Testis (tissue), 3 donors: ENCODE data around the gene MGAT5. TPM values are rescaled to one million over a fixed set of nuclear protein-coding genes. Genes with fewer than 3 reads are reported as not detected.

Source experiments
- DNase-seq: peaks from one replicate; pipeline ENCODE4 v3.0.0-alpha.2; 2019
- H3K27ac ChIP-seq, 2 donors: fragments of 200-600 bp; sonication (generic); one replicate each; pipeline ENCODE4 v1.5.1; 2019
- H3K27me3 ChIP-seq: fragments of 200-600 bp; sonication (generic); one replicate; pipeline ENCODE4 v1.5.1; 2019
- H3K36me3 ChIP-seq: fragments of 200-600 bp; sonication (generic); one replicate; pipeline ENCODE4 v1.5.1; 2017; ENCODE audit warnings: low read depth; ENCODE audit errors: missing control alignments
- H3K4me1 ChIP-seq: fragments of 200-600 bp; sonication (generic); one replicate; pipeline ENCODE4 v1.5.1; 2019
- H3K4me3 ChIP-seq, 2 donors: fragments of 200-600 bp; sonication (generic); one replicate each; pipeline ENCODE4 v1.5.1; 2017 to 2019
- H3K9me3 ChIP-seq: fragments of 200-600 bp; sonication (generic); one replicate; pipeline ENCODE4 v1.5.1; 2017
- CTCF ChIP-seq, 3 experiments: fragments of 450-650 bp in 2 of 3; fragments of 200-600 bp in 1 of 3; sonication (generic) in 1 of 3; IDR thresholded peaks; one replicate each; pipeline ENCODE4 v1.5.1; 2016 to 2019; ENCODE audit warnings: antibody characterized with exemption in 3 of 3, mild to moderate bottlenecking in 2 of 3, moderate library complexity in 1 of 3
- POLR2A ChIP-seq: fragments of 450-650 bp; IDR thresholded peaks from one replicate; pipeline ENCODE4 v1.6.1; 2017; ENCODE audit warnings: antibody characterized with exemption, mild to moderate bottlenecking, moderate library complexity
- WGBS, 2 donors: methylation state at CpG; one replicate each; pipeline ENCODE4 v1.1.5; 2018; 5-methylcytosine and 5-hydroxymethylcytosine counted together
- intact Hi-C: fragments of 100-400 bp; cut with DNase I; formaldehyde crosslinking; loops from one replicate; pipeline ENCODE4 v1.15.1; 2023; ENCODE audit warnings: low total_unique reads
- polyA plus RNA-seq: library from polyadenylated mRNA; stranded (reverse); fragments of 350-450 nt; fragmentation: Illumina TruSeq; extraction: RNeasy Lipid Tissue Mini Kit (QIAGEN cat#74804); gene quantifications from one replicate; pipeline ENCODE4 v1.2.3, GENCODE V29; 2014; ENCODE audit warnings: low read depth, low replicate concordance; ENCODE audit not compliant: insufficient read depth
- total RNA-seq, 2 donors: library from RNA; depleted of rRNA; stranded (reverse); fragments of >200 nt; gene quantifications; one replicate each; pipeline ENCODE4 v1.2.3, GENCODE V29; 2016

MGAT5 gene
- total and polyA plus RNA-seq, 3 donors from 2014 or later, result 31.6 to 73.8 (median 64.5) TPM

- no peak for DNase-seq
- Histone ChIP-seq H3K27me3 (no peaks in the 10 kb centered on the region), H3K36me3 (no peaks in the 10 kb centered on the region), H3K4me3 (no peak overlapping the region), H3K9me3 (no peaks in the 10 kb centered on the region), H3K27ac (no peak overlapping the region), H3K4me1 (peaks cover 3% of the 10 kb centered on the region)
- 58 to 59% methylated on average over 9 of the region's 9 CpGs for WGBS, 2 donors
- TF ChIP-seq POLR2A (no peak), CTCF (IDR thresholded peaks at IDR 0.05) (no peak)
- intact Hi-C loops, result no loop called here
Measured at GRCh38 chr2:134491771-134492441, 238.0 kb downstream of the MGAT5 start.

GRCh38 chr2:134493797-134494196 is 239.9 kb downstream of the MGAT5 start:
- intact Hi-C loops, result no loop called here
- 69 to 84% methylated on average over 4 of the region's 4 CpGs for WGBS, 2 donors
- no peaks in the 10 kb centered on the region for H3K27me3 ChIP-seq
- H3K9me3 ChIP-seq, result no peaks in the 10 kb centered on the region
- no peak for TF ChIP-seq POLR2A
- no peak for TF ChIP-seq CTCF (IDR thresholded peaks at IDR 0.05)
- H3K36me3 ChIP-seq, result no peaks in the 10 kb centered on the region
- peaks cover 3% of the 10 kb centered on the region for H3K4me1 ChIP-seq
- H3K4me3 ChIP-seq, result no peak overlapping the region
- H3K27ac ChIP-seq, result no peak overlapping the region
- no peak for DNase-seq

- H3K9me3 ChIP-seq, result no peaks in the 10 kb centered on the region
- DNase-seq, result no peak
- intact Hi-C loops, result no loop called here
- peaks cover 3% of the 10 kb centered on the region for H3K4me1 ChIP-seq
- TF ChIP-seq POLR2A (no peak), CTCF (IDR thresholded peaks at IDR 0.05) (no peak)
- no peak overlapping the region for H3K27ac ChIP-seq
- H3K27me3 ChIP-seq, result no peaks in the 10 kb centered on the region
- no peaks in the 10 kb centered on the region for H3K36me3 ChIP-seq
- WGBS, 2 donors, result 92 to 95% methylated on average over 7 of the region's 7 CpGs
- H3K4me3 ChIP-seq, result no peak overlapping the region
Measured at GRCh38 chr2:134498654-134499053, 244.8 kb downstream of the MGAT5 start.

GRCh38 chr2:134499307-134499926 is 245.5 kb downstream of the MGAT5 start:
- Histone ChIP-seq H3K4me3 (no peak overlapping the region), H3K9me3 (no peaks in the 10 kb centered on the region), H3K27ac (no peak overlapping the region), H3K36me3 (no peaks in the 10 kb centered on the region), H3K4me1 (peaks cover 3% of the 10 kb centered on the region), H3K27me3 (no peaks in the 10 kb centered on the region)
- intact Hi-C loops, result no loop called here
- no peak for TF ChIP-seq POLR2A
- 62 to 64% methylated on average over 9 of the region's 9 CpGs for WGBS, 2 donors
- no peak for DNase-seq

GRCh38 chr2:134500211-134500935 is 246.5 kb downstream of the MGAT5 start:
- no peaks in the 10 kb centered on the region for H3K27me3 ChIP-seq

More at GRCh38 chr2:134500211-134500935, 246.5 kb downstream of the MGAT5 start:
- 71 to 82% methylated on average over 9 of the region's 9 CpGs for WGBS, 2 donors
- TF ChIP-seq CTCF (IDR thresholded peaks at IDR 0.05) (no peak), POLR2A (no peak)
- DNase-seq, result no peak
- Histone ChIP-seq H3K36me3 (no peaks in the 10 kb centered on the region), H3K4me3 (no peak overlapping the region), H3K27ac (no peak overlapping the region), H3K9me3 (no peaks in the 10 kb centered on the region), H3K4me1 (peaks cover 3% of the 10 kb centered on the region)
- intact Hi-C loops, result no loop called here
